ENCODE results near the gene LRBA. TPM values are rescaled to one million over a fixed set of nuclear protein-coding genes. Genes with fewer than 3 reads are reported as not detected.

The LRBA gene
- total and polyA plus RNA-seq, 3 donors from 2014 or later: 24.6 to 61.1 (median 60.8) TPM

DNA sequence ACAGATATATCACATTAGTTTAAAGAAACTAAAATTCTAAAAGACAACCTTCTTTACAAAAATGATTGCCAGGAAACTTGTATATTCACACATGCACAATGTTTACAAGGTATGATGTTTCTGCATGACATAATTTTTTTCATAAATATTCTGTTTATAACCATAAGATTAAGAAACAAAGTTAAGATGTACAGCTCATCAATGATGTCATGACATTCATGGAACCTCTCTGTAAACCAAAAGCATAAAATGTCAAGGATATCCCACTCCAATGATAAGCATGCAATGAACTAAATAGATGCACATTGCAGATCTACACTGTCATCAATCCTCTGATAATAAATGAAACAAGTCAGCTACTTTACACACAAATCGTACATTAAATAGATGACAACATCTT is 297.1 kb downstream of the LRBA start:
- Histone ChIP-seq H3K27me3 (no peaks in the 10 kb centered on the region), H3K36me3 (ENCODE audit: low read depth, missing control alignments) (no peaks in the 10 kb centered on the region), H3K4me1 (peaks cover 10% of the 10 kb centered on the region), H3K9me3 (no peaks in the 10 kb centered on the region), H3K4me3 (no peak overlapping the region), H3K27ac (no peak overlapping the region)
- WGBS, 2 donors: 68 to 80% methylated on average over 1 of the region's 1 CpG
- intact Hi-C loops (cut with DNase I; ENCODE audit: low total_unique reads): no loop called here
- DNase-seq: no peak
- TF ChIP-seq POLR2A (IDR thresholded peaks at IDR 0.05): no peak
- TF ChIP-seq, protein P1, sequence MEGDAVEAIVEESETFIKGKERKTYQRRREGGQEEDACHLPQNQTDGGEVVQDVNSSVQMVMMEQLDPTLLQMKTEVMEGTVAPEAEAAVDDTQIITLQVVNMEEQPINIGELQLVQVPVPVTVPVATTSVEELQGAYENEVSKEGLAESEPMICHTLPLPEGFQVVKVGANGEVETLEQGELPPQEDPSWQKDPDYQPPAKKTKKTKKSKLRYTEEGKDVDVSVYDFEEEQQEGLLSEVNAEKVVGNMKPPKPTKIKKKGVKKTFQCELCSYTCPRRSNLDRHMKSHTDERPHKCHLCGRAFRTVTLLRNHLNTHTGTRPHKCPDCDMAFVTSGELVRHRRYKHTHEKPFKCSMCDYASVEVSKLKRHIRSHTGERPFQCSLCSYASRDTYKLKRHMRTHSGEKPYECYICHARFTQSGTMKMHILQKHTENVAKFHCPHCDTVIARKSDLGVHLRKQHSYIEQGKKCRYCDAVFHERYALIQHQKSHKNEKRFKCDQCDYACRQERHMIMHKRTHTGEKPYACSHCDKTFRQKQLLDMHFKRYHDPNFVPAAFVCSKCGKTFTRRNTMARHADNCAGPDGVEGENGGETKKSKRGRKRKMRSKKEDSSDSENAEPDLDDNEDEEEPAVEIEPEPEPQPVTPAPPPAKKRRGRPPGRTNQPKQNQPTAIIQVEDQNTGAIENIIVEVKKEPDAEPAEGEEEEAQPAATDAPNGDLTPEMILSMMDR (IDR thresholded peaks at IDR 0.05): no peak

DNA sequence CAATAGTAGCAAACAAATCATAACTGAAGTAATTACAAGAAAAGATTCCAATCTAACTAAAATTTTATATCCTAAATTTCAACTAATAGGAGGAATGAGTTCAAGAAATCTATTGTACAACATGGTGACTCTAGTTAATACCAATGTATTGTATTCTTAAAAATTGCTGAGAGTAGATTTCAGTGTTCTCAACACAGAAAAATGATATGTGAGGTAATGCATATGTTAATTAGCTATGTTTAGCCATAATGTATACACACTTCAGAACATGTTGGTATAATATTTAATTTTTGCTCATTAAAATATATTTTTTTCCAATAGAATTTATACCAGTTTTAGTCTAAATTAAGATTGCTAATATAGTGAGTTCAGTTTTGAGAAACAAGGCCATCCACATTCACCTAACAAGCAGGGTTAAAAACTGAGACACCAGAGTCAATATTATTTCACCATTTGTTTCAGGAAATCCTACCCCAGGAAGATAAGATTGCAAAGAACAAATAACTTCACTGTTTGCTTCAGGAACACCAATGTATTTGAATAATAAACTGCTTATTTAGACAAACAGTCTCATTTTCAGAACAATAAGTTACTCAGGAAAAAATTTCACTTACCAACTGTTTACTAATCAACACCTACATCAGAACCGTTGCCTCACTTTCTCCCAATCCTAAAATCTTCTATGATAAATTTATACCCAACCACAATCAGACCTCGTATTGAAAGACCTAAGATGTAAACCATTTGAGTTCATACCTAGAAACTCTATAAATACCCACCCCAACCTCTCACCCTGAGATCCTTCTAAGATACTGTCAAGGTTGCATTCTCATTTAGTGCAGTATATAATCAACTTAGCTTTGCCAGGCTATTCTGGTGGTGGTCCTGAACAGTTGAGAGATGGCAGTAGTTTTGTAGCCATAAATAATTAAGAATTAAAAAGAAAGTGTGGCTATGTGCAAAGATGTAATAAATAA is 300.3 kb downstream of the LRBA start:
- H3K36me3 ChIP-seq (ENCODE audit: low read depth, missing control alignments): no peaks in the 10 kb centered on the region
- intact Hi-C loops (cut with DNase I; ENCODE audit: low total_unique reads): no loop called here
- no peaks in the 10 kb centered on the region for H3K4me1 ChIP-seq
- H3K9me3 ChIP-seq: no peaks in the 10 kb centered on the region
- H3K27me3 ChIP-seq: no peaks in the 10 kb centered on the region
- TF ChIP-seq, protein P1 (IDR thresholded peaks at IDR 0.05): no peak
- no peak for TF ChIP-seq POLR2A (IDR thresholded peaks at IDR 0.05)
- WGBS, 2 donors: 80 to 84% methylated on average over 2 of the region's 2 CpGs
- no peak overlapping the region for H3K27ac ChIP-seq
- H3K4me3 ChIP-seq: no peak overlapping the region
- no peak for DNase-seq

DNA sequence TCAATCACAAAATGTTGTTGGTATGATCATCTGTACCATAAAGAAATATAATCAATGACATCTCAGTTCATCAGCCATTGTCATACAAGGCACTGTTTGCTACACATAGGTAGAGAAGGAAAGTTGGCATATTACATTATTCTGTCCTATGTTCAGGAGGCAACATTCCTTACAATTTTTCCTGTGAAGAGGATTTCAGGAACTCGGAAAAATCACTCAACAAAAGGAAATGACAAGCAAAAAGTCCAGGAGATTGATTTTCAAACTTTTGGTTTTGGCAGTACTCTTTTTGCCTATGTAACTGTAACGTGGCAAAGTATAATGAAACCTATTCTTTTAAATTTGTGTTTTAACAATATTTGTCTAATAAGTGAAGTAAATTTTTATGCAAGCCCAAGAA is 301.8 kb downstream of the LRBA start:
- no peaks in the 10 kb centered on the region for H3K36me3 ChIP-seq (ENCODE audit: low read depth, missing control alignments)
- no peaks in the 10 kb centered on the region for H3K9me3 ChIP-seq
- intact Hi-C loops (cut with DNase I; ENCODE audit: low total_unique reads): no loop called here
- no peaks in the 10 kb centered on the region for H3K4me1 ChIP-seq
- H3K4me3 ChIP-seq: no peak overlapping the region
- H3K27me3 ChIP-seq: no peaks in the 10 kb centered on the region
- no peak for DNase-seq
- TF ChIP-seq, protein P1 (IDR thresholded peaks at IDR 0.05): no peak
- TF ChIP-seq POLR2A (IDR thresholded peaks at IDR 0.05): no peak
- WGBS, 2 donors: 88 to 100% methylated on average over 2 of the region's 2 CpGs
- no peak overlapping the region for H3K27ac ChIP-seq

DNA sequence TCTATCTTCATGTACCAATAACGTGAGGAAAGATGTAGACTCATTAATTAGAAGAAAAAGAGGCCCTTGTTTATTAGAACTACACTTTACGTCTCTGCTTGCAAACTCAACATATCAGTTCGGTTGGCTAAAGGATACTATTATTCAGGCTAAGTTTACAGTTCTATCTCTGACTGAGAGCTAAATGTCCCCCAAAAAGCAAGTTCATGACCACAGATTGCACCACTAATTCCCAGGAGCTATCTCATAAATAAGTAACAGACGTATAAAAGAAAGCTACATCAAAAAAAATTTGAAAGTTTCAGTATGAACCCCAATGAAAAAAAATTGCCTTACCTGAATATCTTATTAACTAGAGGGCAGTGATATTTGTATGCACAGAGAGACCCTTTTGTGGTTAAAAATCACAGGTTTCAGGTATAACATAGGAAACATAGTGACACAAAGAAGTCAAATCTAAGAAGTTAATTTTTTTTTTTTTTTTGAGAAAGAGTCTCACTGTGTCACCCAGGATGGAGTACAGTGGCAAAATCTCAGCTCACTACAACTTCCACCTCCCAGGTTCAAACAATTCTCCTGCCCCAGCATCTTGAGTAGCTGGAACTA is 304.2 kb downstream of the LRBA start:
- WGBS, 2 donors: 78 to 85% methylated on average over 4 of the region's 4 CpGs
- no peaks in the 10 kb centered on the region for H3K36me3 ChIP-seq (ENCODE audit: low read depth, missing control alignments)
- H3K4me1 ChIP-seq: no peaks in the 10 kb centered on the region
- DNase-seq: no peak
- no peaks in the 10 kb centered on the region for H3K9me3 ChIP-seq
- no peak overlapping the region for H3K27ac ChIP-seq
- H3K4me3 ChIP-seq: no peak overlapping the region
- no peaks in the 10 kb centered on the region for H3K27me3 ChIP-seq
- TF ChIP-seq, protein P1 (IDR thresholded peaks at IDR 0.05): no peak
- intact Hi-C loops (cut with DNase I; ENCODE audit: low total_unique reads): no loop called here

All from testis (tissue), 3 donors.